H9 (cell line): ENCODE measurements around the gene COL4A2. TPM values are rescaled to one million over a fixed set of nuclear protein-coding genes. Genes with fewer than 3 reads are reported as not detected.

Experiments used
- DNase-seq: peaks from one replicate; pipeline ENCODE4 v3.0.0-alpha.2; 2017
- H2AFZ ChIP-seq: one replicate; pipeline ENCODE4 v1.6.1; 2013; ENCODE audit warnings: mild to moderate bottlenecking, low read length, control low read depth, moderate library complexity
- H2AK5ac ChIP-seq: 2 replicates; pipeline ENCODE4 v1.6.1; 2013; ENCODE audit warnings: low read length, control low read depth, mixed read lengths; ENCODE audit not compliant: insufficient read length
- H2BK120ac ChIP-seq: one replicate; pipeline ENCODE4 v1.6.1; 2013; ENCODE audit warnings: low read depth, mild to moderate bottlenecking, low read length, control low read depth, inconsistent platforms; ENCODE audit not compliant: poor library complexity, severe bottlenecking
- H2BK12ac ChIP-seq: 2 replicates; pipeline ENCODE4 v1.6.1; 2013; ENCODE audit warnings: low read length, control low read depth, mixed read lengths, low read depth; ENCODE audit not compliant: insufficient read length
- H2BK15ac ChIP-seq: 2 replicates; pipeline ENCODE4 v1.6.1; 2013; ENCODE audit warnings: low read depth, low read length, control low read depth
- H2BK20ac ChIP-seq: one replicate; pipeline ENCODE4 v1.6.1; 2013; ENCODE audit warnings: low read depth, mild to moderate bottlenecking, low read length, control low read depth, inconsistent platforms; ENCODE audit not compliant: poor library complexity, severe bottlenecking
- H2BK5ac ChIP-seq: 2 replicates; pipeline ENCODE4 v1.6.1; 2013; ENCODE audit warnings: low read length, control low read depth, mixed read lengths; ENCODE audit not compliant: insufficient read length
- H3K14ac ChIP-seq: 2 replicates; pipeline ENCODE4 v1.6.1; 2013; ENCODE audit warnings: low read length, control low read depth; ENCODE audit not compliant: insufficient read depth
- H3K18ac ChIP-seq: 2 replicates; pipeline ENCODE4 v1.6.1; 2013; ENCODE audit warnings: low read depth, mild to moderate bottlenecking, mixed read lengths, low read length, control low read depth; ENCODE audit not compliant: insufficient read length
- H3K23ac ChIP-seq: 2 replicates; pipeline ENCODE4 v1.6.1; 2013; ENCODE audit warnings: low read length, control low read depth, mixed read lengths, low read depth; ENCODE audit not compliant: insufficient read length
- H3K23me2 ChIP-seq: 2 replicates; pipeline ENCODE4 v1.6.1; 2013; ENCODE audit warnings: low read depth, mild to moderate bottlenecking, mixed read lengths, low read length, control low read depth; ENCODE audit not compliant: insufficient read length, poor library complexity, severe bottlenecking
- H3K27ac ChIP-seq: 2 replicates; pipeline ENCODE4 v1.5.1; 2013; ENCODE audit warnings: low read length, control low read depth, mixed read lengths, low read depth; ENCODE audit not compliant: insufficient read length
- H3K27me3 ChIP-seq: 2 replicates; pipeline ENCODE4 v1.6.1; 2013; ENCODE audit warnings: low read length, control low read depth, inconsistent platforms; ENCODE audit not compliant: insufficient read depth
- H3K4ac ChIP-seq: 2 replicates; pipeline ENCODE4 v1.6.1; 2013; ENCODE audit warnings: low read depth, mild to moderate bottlenecking, control low read depth, inconsistent platforms, low read length, moderate library complexity
- H3K4me1 ChIP-seq: 2 replicates; pipeline ENCODE4 v1.6.1; 2013; ENCODE audit warnings: low read length, control low read depth, inconsistent platforms; ENCODE audit not compliant: insufficient read depth
- H3K4me2 ChIP-seq: 2 replicates; pipeline ENCODE4 v1.6.1; 2013; ENCODE audit warnings: low read length, control low read depth, mixed read lengths; ENCODE audit not compliant: insufficient read length, insufficient read depth
- H3K56ac ChIP-seq: 2 replicates; pipeline ENCODE4 v1.6.1; 2013; ENCODE audit warnings: low read depth, mild to moderate bottlenecking, mixed read lengths, low read length, control low read depth; ENCODE audit not compliant: insufficient read length
- H3K79me1 ChIP-seq: 2 replicates; pipeline ENCODE4 v1.6.1; 2013; ENCODE audit warnings: low read depth, mild to moderate bottlenecking, moderate library complexity, low read length, control low read depth, inconsistent platforms; ENCODE audit not compliant: insufficient read depth, poor library complexity, severe bottlenecking
- H3K79me2 ChIP-seq: 2 replicates; pipeline ENCODE4 v1.6.1; 2013; ENCODE audit warnings: low read length, control low read depth, inconsistent platforms; ENCODE audit not compliant: insufficient read depth
- H3K9ac ChIP-seq: 2 replicates; pipeline ENCODE4 v1.6.1; 2013; ENCODE audit warnings: low read length, control low read depth, mixed read lengths; ENCODE audit not compliant: insufficient read length; ENCODE audit errors: extremely low read depth
- H3K9me3 ChIP-seq: one replicate; pipeline ENCODE4 v1.6.1; 2013; ENCODE audit warnings: low read depth, low read length, inconsistent platforms; ENCODE audit not compliant: control insufficient read depth
- H3T11ph ChIP-seq: one replicate; pipeline ENCODE4 v1.6.1; 2013; ENCODE audit warnings: mild to moderate bottlenecking, low read length, control low read depth, inconsistent platforms
- H4K20me1 ChIP-seq: one replicate; pipeline ENCODE4 v1.6.1; 2013; ENCODE audit not compliant: control insufficient read depth, insufficient read length, insufficient read depth
- H4K5ac ChIP-seq: 2 replicates; pipeline ENCODE4 v1.6.1; 2013; ENCODE audit warnings: low read depth, mild to moderate bottlenecking, mixed read lengths, low read length, control low read depth; ENCODE audit not compliant: insufficient read length
- H4K8ac ChIP-seq: replicated peaks from 2 replicates; pipeline ENCODE4 v1.6.1; 2013; ENCODE audit warnings: low read length, control low read depth, mixed read lengths, low read depth; ENCODE audit not compliant: insufficient read length
- H4K91ac ChIP-seq: 2 replicates; pipeline ENCODE4 v1.6.1; 2013; ENCODE audit warnings: low read depth, mild to moderate bottlenecking, moderate library complexity, mixed read lengths, low read length, control low read depth; ENCODE audit not compliant: insufficient read length
- H3K27ac Mint-ChIP-seq, 3 experiments: 2 replicates in 2 of 3; 3 replicates in 1 of 3; pipeline ENCODE4 v1.8.0; 2020 to 2021; ENCODE audit warnings: mixed read lengths in 3 of 3, mild to moderate bottlenecking in 1 of 3, moderate library complexity in 1 of 3
- H3K27me3 Mint-ChIP-seq: 2 replicates; pipeline ENCODE4 v1.8.0; 2021; ENCODE audit warnings: low read depth, mild to moderate bottlenecking, moderate library complexity, mixed read lengths
- H3K36me3 Mint-ChIP-seq, 3 experiments: 2 replicates in 2 of 3; 3 replicates in 1 of 3; pipeline ENCODE4 v1.8.0; 2020 to 2021; ENCODE audit warnings: low read depth in 3 of 3, mixed read lengths in 3 of 3; ENCODE audit not compliant: insufficient read depth in 1 of 3
- H3K4me1 Mint-ChIP-seq, 2 experiments: 2 replicates each; pipeline ENCODE4 v1.8.0; 2020; ENCODE audit warnings: mixed read lengths in 2 of 2
- H3K4me3 Mint-ChIP-seq, 2 experiments: 2 replicates in 1 of 2; 3 replicates in 1 of 2; pipeline ENCODE4 v1.8.0; 2020 to 2021; ENCODE audit warnings: mild to moderate bottlenecking in 2 of 2, mixed read lengths in 2 of 2, moderate library complexity in 1 of 2
- H3K9me3 Mint-ChIP-seq, 2 experiments: 2 replicates in 1 of 2; 3 replicates in 1 of 2; pipeline ENCODE4 v1.8.0; 2020; ENCODE audit warnings: mild to moderate bottlenecking in 2 of 2, mixed read lengths in 2 of 2, moderate library complexity in 1 of 2
- CTCF ChIP-seq: fragments of 200-600 bp; sonication (generic); conservative IDR thresholded peaks from 3 replicates; pipeline ENCODE4 v1.8.0; 2021; ENCODE audit warnings: antibody characterized with exemption, mild to moderate bottlenecking
- WGBS: extraction: QIAGEN DNeasy Blood & Tissue Kit; methylation state at CpG from one replicate; pipeline ENCODE4 v1.1.7; 2013; ENCODE audit warnings: missing lambda C conversion rate, low lambda C conversion rate, mixed read lengths; ENCODE audit not compliant: insufficient read length; ENCODE audit errors: extremely low coverage; 5-methylcytosine and 5-hydroxymethylcytosine counted together
- total RNA-seq: library from RNA; stranded (reverse); gene quantifications from 2 replicates; pipeline ENCODE4 v1.2.1, GENCODE V29; 2021

The COL4A2 gene
- total RNA-seq, 1 experiment from 2014 or later, result 76.5 TPM

DNA sequence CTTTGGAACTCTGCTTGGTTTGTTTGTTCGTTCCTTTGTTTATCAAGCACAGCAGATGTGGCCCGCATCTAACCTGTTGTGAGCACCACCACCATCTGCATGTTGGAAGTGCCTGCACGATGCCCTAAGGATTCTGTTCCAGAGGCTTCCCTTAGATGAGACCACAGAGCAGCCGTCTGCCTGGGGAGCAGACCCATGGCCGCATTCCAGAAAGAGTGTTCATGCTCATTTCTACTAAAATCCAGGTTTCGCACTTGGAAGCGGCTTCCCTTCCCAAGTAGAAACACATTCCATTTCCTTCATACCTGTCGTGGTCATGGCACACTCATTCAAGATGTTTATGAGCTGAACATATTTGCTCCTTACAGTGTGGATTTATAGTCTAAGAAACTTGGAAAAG, 27.2 kb downstream of the COL4A2 start:
- DNase-seq, result no peak
- Histone ChIP-seq H3K27ac (no peak overlapping the region), H2BK5ac (no peak overlapping the region), H3K14ac (no peak overlapping the region), H2BK20ac (no peak overlapping the region), H3K56ac (no peak overlapping the region), H3K9ac (no peak overlapping the region), H2BK15ac (no peak overlapping the region; the same call in 1 of the 2 replicates), H3K9me3 (no peaks in the 10 kb centered on the region), H2BK120ac (no peak overlapping the region), H2BK12ac (no peak overlapping the region), H4K5ac (no peak overlapping the region), H2AK5ac (no peak overlapping the region), H3K79me1 (no peaks in the 10 kb centered on the region), H3K18ac (no peak overlapping the region), H3K23me2 (no peaks in the 10 kb centered on the region), H4K91ac (no peak overlapping the region), H3T11ph (no peak overlapping the region), H3K4me1 (peaks cover 3% of the 10 kb centered on the region; the same call in 1 of the 2 replicates), H3K23ac (no peak overlapping the region), H3K79me2 (no peaks in the 10 kb centered on the region; the same call in 1 of the 2 replicates), H4K20me1 (no peaks in the 10 kb centered on the region), H3K4ac (no peak overlapping the region), H3K27me3 (no peaks in the 10 kb centered on the region), H3K4me2 (no peak overlapping the region), H4K8ac (no peak overlapping the region), H2AFZ (no peak overlapping the region)
- no CpG with 5 or more reads among the region's 8 CpGs for WGBS
- no peak overlapping the region for H3K27ac Mint-ChIP-seq
- H3K27me3 Mint-ChIP-seq, result no peaks in the 10 kb centered on the region
- H3K9me3 Mint-ChIP-seq, result no peaks in the 10 kb centered on the region
- H3K36me3 Mint-ChIP-seq, result peaks cover 9 to 17% (median 15%) of the 10 kb centered on the region in 3 experiments; a peak in 6 of 7 replicates
- no peak overlapping the region for H3K4me3 Mint-ChIP-seq
- peaks cover 41 to 47% of the 10 kb centered on the region in 2 experiments for H3K4me1 Mint-ChIP-seq
- TF ChIP-seq CTCF, result no peak
